DMS 273 treated with DMSO at 0.1 percent for 48 hours (cell line): Measurements from ENCODE around the gene TRPM2.

Source experiments
- DNase-seq: peaks from one replicate; lab custom pipeline; 2025; lab: John Stamatoyannopoulos, UW

The TRPM2 gene

GRCh38 chr21:44353191-44353970, at the start of gene TRPM2:
Gene TRPM2 (plus strand): TSS chr21:44353621. CDS start chr21:44353701, 80 bp downstream.
- no peak for DNase-seq

GRCh38 chr21:44304011-44304616, 49.3 kb upstream of the TRPM2 start:
- no peak for DNase-seq

- no peak for DNase-seq
Measured at GRCh38 chr21:44304877-44305293, 48.5 kb upstream of the TRPM2 start.

- DNase-seq, result no peak
Measured at GRCh38 chr21:44305691-44306090, 47.7 kb upstream of the TRPM2 start.

GRCh38 chr21:44306936-44307704, 46.3 kb upstream of the TRPM2 start:
- DNase-seq, result no peak

GRCh38 chr21:44310628-44311507, 42.6 kb upstream of the TRPM2 start:
- DNase-seq, result no peak

GRCh38 chr21:44312089-44312488, 41.3 kb upstream of the TRPM2 start:
- no peak for DNase-seq

- no peak for DNase-seq
Measured at GRCh38 chr21:44312716-44313115, 40.7 kb upstream of the TRPM2 start.

GRCh38 chr21:44313451-44313850, 40.0 kb upstream of the TRPM2 start:
- no peak for DNase-seq

- DNase-seq, result no peak
Measured at GRCh38 chr21:44314128-44314527, 39.3 kb upstream of the TRPM2 start.

- DNase-seq, result no peak
Measured at GRCh38 chr21:44314561-44314960, 38.9 kb upstream of the TRPM2 start.

- no peak for DNase-seq
Measured at GRCh38 chr21:44315691-44316203, 37.7 kb upstream of the TRPM2 start.

GRCh38 chr21:44316277-44316900, 37.0 kb upstream of the TRPM2 start:
- DNase-seq, result no peak

GRCh38 chr21:44317241-44317782, 36.1 kb upstream of the TRPM2 start:
- DNase-seq, result no peak

- no peak for DNase-seq
Measured at GRCh38 chr21:44317871-44318270, 35.5 kb upstream of the TRPM2 start.

- no peak for DNase-seq
Measured at GRCh38 chr21:44318489-44319285, 34.7 kb upstream of the TRPM2 start.

- DNase-seq, result no peak
Measured at GRCh38 chr21:44319407-44320065, 33.9 kb upstream of the TRPM2 start.

GRCh38 chr21:44320847-44321246, 32.6 kb upstream of the TRPM2 start:
- DNase-seq, result no peak

- DNase-seq, result no peak
Measured at GRCh38 chr21:44321846-44322450, 31.5 kb upstream of the TRPM2 start.
